ENCODE results near the gene SLC2A4.

Gene SLC2A4

GRCh38 chr17:7248796-7249195 lies 32.7 kb upstream of the SLC2A4 start:
- no peak for FAIRE-seq

GRCh38 chr17:7249214-7249613 lies 32.3 kb upstream of the SLC2A4 start:
- FAIRE-seq: no peak

GRCh38 chr17:7249830-7250229 lies 31.7 kb upstream of the SLC2A4 start:
- FAIRE-seq: no peak

GRCh38 chr17:7250695-7251627 lies 30.6 kb upstream of the SLC2A4 start:
- FAIRE-seq: no peak

GRCh38 chr17:7251661-7252175 lies 29.8 kb upstream of the SLC2A4 start, which contains the start of gene CTDNEP1:
Gene CTDNEP1, minus strand, starts transcription at chr17:7251734. Its CDS starts 438 bp downstream, at chr17:7251296.
- peak; percentile 97 for FAIRE-seq

- no peak for FAIRE-seq
These were observed 29.1 kb upstream of the SLC2A4 start, which contains the start of gene ELP5 for GRCh38 chr17:7252176-7253043. Gene ELP5, plus strand, starts transcription at chr17:7252215. Its CDS starts 336 bp downstream, at chr17:7252551.

- FAIRE-seq: no peak
These were observed 28.4 kb upstream of the SLC2A4 start for GRCh38 chr17:7253082-7253481.

- FAIRE-seq: no peak
These were observed 27.0 kb upstream of the SLC2A4 start for GRCh38 chr17:7254511-7254910.

GRCh38 chr17:7256766-7257456 lies 24.6 kb upstream of the SLC2A4 start:
- FAIRE-seq: no peak

- no peak for FAIRE-seq
These were observed 22.6 kb upstream of the SLC2A4 start for GRCh38 chr17:7258731-7259554.

GRCh38 chr17:7259555-7259889 lies 22.0 kb upstream of the SLC2A4 start:
- no peak for FAIRE-seq

- no peak for FAIRE-seq
These were observed 21.4 kb upstream of the SLC2A4 start for GRCh38 chr17:7260151-7260550.

GRCh38 chr17:7260651-7261378 lies 20.7 kb upstream of the SLC2A4 start:
- no peak for FAIRE-seq

GRCh38 chr17:7261379-7262191 lies 19.9 kb upstream of the SLC2A4 start:
- FAIRE-seq: no peak

GRCh38 chr17:7262192-7262934 lies 19.2 kb upstream of the SLC2A4 start, which contains the start of gene CLDN7:
Gene CLDN7, minus strand, starts transcription at chr17:7262478. Its CDS starts 435 bp downstream, at chr17:7262043.
- FAIRE-seq: no peak

- no peak for FAIRE-seq
These were observed 18.4 kb upstream of the SLC2A4 start for GRCh38 chr17:7262935-7263800.

GRCh38 chr17:7263801-7264078 lies 17.8 kb upstream of the SLC2A4 start:
- FAIRE-seq: no peak

- no peak for FAIRE-seq
These were observed 14.7 kb upstream of the SLC2A4 start for GRCh38 chr17:7266784-7267183.

Measured in endometrium (tissue), 2 donors.